ENCODE data around the gene FRRS1. TPM values are rescaled to one million over a fixed set of nuclear protein-coding genes. Genes with fewer than 3 reads are reported as not detected.
A peak's percentile ranks its signal among the peaks of the same experiment; 100 is the strongest.

Gene FRRS1
- total and polyA plus RNA-seq, 9 donors = 2.8 to 17.2 (median 8.9) TPM

GRCh38 chr1:99700020-99700419, 66.4 kb downstream of the FRRS1 start:
- TF ChIP-seq CTCF (IDR thresholded peaks at IDR 0.05) (no peak), POLR2A (IDR thresholded peaks at IDR 0.05) (no peak), EP300 (IDR thresholded peaks at IDR 0.05) (no peak)
- Histone ChIP-seq H3K27me3 (no peaks in the 10 kb centered on the region), H3K9me3 (no peaks in the 10 kb centered on the region), H3K36me3 (no peaks in the 10 kb centered on the region), H3K27ac (no peak overlapping the region), H3K4me3 (no peak overlapping the region), H3K4me1 (ENCODE audit: insufficient read depth) (no peaks in the 10 kb centered on the region)
- DNase-seq = no peak
- 90 to 96% (median 95%) methylated on average over 3 of the region's 3 CpGs for WGBS, 3 donors
- intact Hi-C loops (cut with DNase I) = loop anchor here in 1 of 4 donors (10.0 kb wide), 1 partner anchor 515 kb away; no protein-coding TSS in a partner anchor

DNA sequence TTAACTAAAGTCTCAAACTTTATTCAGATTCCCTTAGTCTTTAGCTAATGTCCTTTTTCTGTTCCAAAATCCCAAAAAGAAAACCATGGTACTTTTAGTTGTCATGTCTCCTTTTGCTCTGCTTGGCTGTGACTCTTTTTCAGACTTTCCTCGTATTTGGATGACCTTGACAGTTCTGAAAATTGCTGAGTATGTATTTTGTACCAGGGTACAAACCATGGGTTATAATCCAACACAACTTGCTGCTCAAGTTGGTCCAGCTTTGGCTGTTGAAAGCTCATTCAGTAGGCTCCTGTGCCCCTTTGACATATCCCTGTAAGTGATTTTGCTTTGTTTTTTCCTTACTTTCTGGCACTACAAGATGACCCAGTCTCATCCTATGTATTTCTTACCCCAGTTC, 68.9 kb downstream of the FRRS1 start:
- H3K36me3 ChIP-seq = no peaks in the 10 kb centered on the region
- H3K4me1 ChIP-seq (ENCODE audit: insufficient read depth) = no peaks in the 10 kb centered on the region
- intact Hi-C loops (cut with DNase I) = no loop called here
- no peak for DNase-seq
- no peaks in the 10 kb centered on the region for H3K27me3 ChIP-seq
- no peaks in the 10 kb centered on the region for H3K9me3 ChIP-seq
- TF ChIP-seq POLR2A (IDR thresholded peaks at IDR 0.05) (no peak), EP300 (IDR thresholded peaks at IDR 0.05) (no peak)
- no peak overlapping the region for H3K27ac ChIP-seq
- WGBS, 3 donors = 16 to 44% (median 16%) methylated on average over 1 of the region's 1 CpG
- no peak overlapping the region for H3K4me3 ChIP-seq

DNA sequence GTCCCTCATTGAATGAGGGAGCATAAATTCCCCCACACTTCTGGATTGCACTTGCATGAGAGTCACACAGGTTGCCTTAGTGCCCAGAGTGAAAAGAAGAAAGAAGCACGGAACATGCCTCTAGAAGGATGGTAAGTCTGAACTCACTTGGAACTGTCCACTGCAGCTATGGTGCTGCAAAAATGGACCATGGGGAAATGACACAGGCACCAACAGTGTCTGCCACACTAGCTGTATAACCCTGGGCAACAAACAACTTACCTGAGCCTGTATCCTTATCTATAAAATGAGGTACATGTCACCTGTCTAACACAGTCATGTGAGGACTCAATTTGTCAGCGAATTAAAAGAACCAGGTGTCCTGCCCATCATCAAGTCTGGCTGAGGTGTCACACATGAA, 69.8 kb downstream of the FRRS1 start:
- WGBS, 3 donors = 86 to 94% (median 88%) methylated on average over 2 of the region's 2 CpGs
- no peaks in the 10 kb centered on the region for H3K4me1 ChIP-seq (ENCODE audit: insufficient read depth)
- no peaks in the 10 kb centered on the region for H3K9me3 ChIP-seq
- no peak overlapping the region for H3K4me3 ChIP-seq
- no peak for DNase-seq
- no peak for TF ChIP-seq CTCF (IDR thresholded peaks at IDR 0.05)
- no peak for TF ChIP-seq EP300 (IDR thresholded peaks at IDR 0.05)
- no peak for TF ChIP-seq POLR2A (IDR thresholded peaks at IDR 0.05)
- no peak overlapping the region for H3K27ac ChIP-seq
- no peaks in the 10 kb centered on the region for H3K36me3 ChIP-seq
- no peaks in the 10 kb centered on the region for H3K27me3 ChIP-seq
- intact Hi-C loops (cut with DNase I) = no loop called here

DNA sequence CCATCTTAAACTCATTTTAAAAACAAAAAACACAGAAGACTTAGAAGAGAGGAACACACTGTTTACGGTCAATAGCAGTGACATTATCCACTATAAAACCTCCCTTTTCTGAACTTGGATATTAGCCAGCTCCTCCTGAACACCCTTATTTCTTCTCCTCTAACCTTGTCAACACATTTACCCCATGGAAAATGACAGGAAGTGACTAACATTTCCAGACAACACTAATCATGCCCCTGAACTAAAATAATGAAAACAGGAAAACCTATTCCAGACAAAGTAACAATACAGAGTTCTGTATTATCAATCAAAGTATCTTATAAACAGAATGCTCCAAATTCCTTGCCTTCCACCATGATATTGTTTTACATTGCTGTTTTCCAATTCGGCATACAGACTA, 75.3 kb downstream of the FRRS1 start:
- H3K27ac ChIP-seq = no peak overlapping the region
- DNase-seq = no peak
- H3K36me3 ChIP-seq = no peaks in the 10 kb centered on the region
- no peak for TF ChIP-seq EP300 (IDR thresholded peaks at IDR 0.05)
- TF ChIP-seq POLR2A (IDR thresholded peaks at IDR 0.05) = no peak
- no peak for TF ChIP-seq CTCF (IDR thresholded peaks at IDR 0.05)
- H3K4me3 ChIP-seq = no peak overlapping the region
- 75 to 84% (median 76%) methylated on average over 2 of the region's 2 CpGs for WGBS, 3 donors
- H3K4me1 ChIP-seq (ENCODE audit: insufficient read depth) = no peaks in the 10 kb centered on the region
- H3K9me3 ChIP-seq = no peaks in the 10 kb centered on the region
- intact Hi-C loops (cut with DNase I) = no loop called here
- H3K27me3 ChIP-seq = no peaks in the 10 kb centered on the region

DNA sequence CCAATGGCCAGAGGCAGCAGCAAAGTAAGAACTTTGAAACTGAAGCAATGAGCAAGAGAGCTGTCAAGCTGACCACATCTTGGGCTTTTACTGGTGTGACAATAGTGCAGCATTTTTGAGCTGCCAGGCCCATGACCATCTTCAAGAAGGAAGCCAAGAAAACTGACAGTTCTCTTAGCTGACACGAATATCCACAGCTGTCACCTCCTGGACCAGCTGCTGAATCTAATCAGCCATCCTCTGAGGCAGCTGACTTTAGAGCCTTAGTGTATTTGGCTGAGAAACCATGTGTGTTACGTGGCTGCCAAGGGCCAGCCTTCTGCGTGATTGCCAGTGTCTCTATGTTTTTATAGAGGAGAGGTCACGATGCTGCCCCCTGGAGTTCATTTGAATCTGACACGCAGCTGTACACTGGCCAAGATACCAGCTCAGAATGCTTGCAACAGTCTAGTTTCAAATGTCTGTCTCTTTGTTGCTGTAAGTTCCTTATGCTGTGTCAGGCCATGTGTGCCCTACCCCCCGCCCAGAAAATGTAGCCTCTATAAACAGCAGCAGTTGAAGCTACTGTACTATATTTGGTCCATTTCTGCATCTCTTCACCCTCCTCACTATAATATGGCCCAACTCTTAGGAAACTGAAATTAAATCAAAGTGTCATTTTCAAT, 80.8 kb downstream of the FRRS1 start:
- 22 to 38% (median 31%) methylated on average over 6 of the region's 6 CpGs for WGBS, 3 donors
- Histone ChIP-seq H3K4me3 (no peak overlapping the region), H3K4me1 (ENCODE audit: insufficient read depth) (peaks cover 2% of the 10 kb centered on the region), H3K27me3 (no peaks in the 10 kb centered on the region), H3K9me3 (no peaks in the 10 kb centered on the region), H3K36me3 (no peaks in the 10 kb centered on the region), H3K27ac (peak overlapping the region in 1 of 2 donors; percentile 26)
- DNase-seq = peak; percentile 54 to 77 (median 75)
- intact Hi-C loops (cut with DNase I) = no loop called here
- TF ChIP-seq EP300 (IDR thresholded peaks at IDR 0.05) (no peak), POLR2A (IDR thresholded peaks at IDR 0.05) (no peak), CTCF (IDR thresholded peaks at IDR 0.05) (peak in 1 of 3 donors; percentile 25)
